ENCODE data around the gene TMEM61.
"Not testable (repeated sequence)": the region's sequence is repeated elsewhere in the genome, so short reads cannot be mapped to it uniquely, and the experiment has no call there.

TMEM61 gene

GRCh38 chr1:54953846-54954245 is 26.6 kb upstream of the TMEM61 start:
- H3K9me3 ChIP-seq (ENCODE audit: low read depth, low read length) = no peaks in the 10 kb centered on the region
- TF ChIP-seq EZH2 (IDR thresholded peaks at IDR 0.05) = no peak
- TF ChIP-seq FOXP2 (optimal IDR thresholded peaks at IDR 0.05; ENCODE audit: control extremely low read depth, extremely low read length, insufficient read depth) = no peak
- no peak for TF ChIP-seq POLR2AphosphoS5 (IDR thresholded peaks at IDR 0.05; ENCODE audit: borderline replicate concordance, low read depth, low read length)
- H3K36me3 ChIP-seq (ENCODE audit: insufficient read depth, low read length) = no peaks in the 10 kb centered on the region
- no peak for DNase-seq (ENCODE audit: low read depth, low spot score)
- no peak overlapping the region for H3K9ac ChIP-seq (ENCODE audit: insufficient read length)
- no peak overlapping the region for H3K27ac ChIP-seq
- no peak overlapping the region for H3K4me3 ChIP-seq

- Histone ChIP-seq H3K9me3 (ENCODE audit: low read depth, low read length) (no peaks in the 10 kb centered on the region), H3K36me3 (ENCODE audit: insufficient read depth, low read length) (no peaks in the 10 kb centered on the region), H3K9ac (ENCODE audit: insufficient read length) (no peak overlapping the region), H3K4me3 (no peak overlapping the region), H3K27ac (no peak overlapping the region)
- no peak for DNase-seq (ENCODE audit: low read depth, low spot score)
- no peak for TF ChIP-seq FOXP2 (optimal IDR thresholded peaks at IDR 0.05; ENCODE audit: control extremely low read depth, extremely low read length, insufficient read depth)
- TF ChIP-seq POLR2AphosphoS5 (IDR thresholded peaks at IDR 0.05; ENCODE audit: borderline replicate concordance, low read depth, low read length) = no peak
- no peak for TF ChIP-seq EZH2 (IDR thresholded peaks at IDR 0.05)
Observed at GRCh38 chr1:54955359-54955758, 25.1 kb upstream of the TMEM61 start.

GRCh38 chr1:54956726-54957125 is 23.7 kb upstream of the TMEM61 start:
- no peak overlapping the region for H3K9ac ChIP-seq (ENCODE audit: insufficient read length)
- no peaks in the 10 kb centered on the region for H3K36me3 ChIP-seq (ENCODE audit: insufficient read depth, low read length)
- H3K9me3 ChIP-seq (ENCODE audit: low read depth, low read length) = no peaks in the 10 kb centered on the region
- no peak for DNase-seq (ENCODE audit: low read depth, low spot score)
- TF ChIP-seq POLR2AphosphoS5 (IDR thresholded peaks at IDR 0.05; ENCODE audit: borderline replicate concordance, low read depth, low read length) (no peak), FOXP2 (optimal IDR thresholded peaks at IDR 0.05; ENCODE audit: control extremely low read depth, extremely low read length, insufficient read depth) (no peak)
- H3K4me3 ChIP-seq = no peak overlapping the region
- H3K27ac ChIP-seq = no peak overlapping the region

GRCh38 chr1:54959241-54959640 is 21.2 kb upstream of the TMEM61 start:
- TF ChIP-seq FOXP2 (optimal IDR thresholded peaks at IDR 0.05; ENCODE audit: control extremely low read depth, extremely low read length, insufficient read depth) = no peak
- no peak for TF ChIP-seq EZH2 (IDR thresholded peaks at IDR 0.05)
- TF ChIP-seq POLR2AphosphoS5 (IDR thresholded peaks at IDR 0.05; ENCODE audit: borderline replicate concordance, low read depth, low read length) = no peak
- Histone ChIP-seq H3K27ac (no peak overlapping the region), H3K9me3 (ENCODE audit: low read depth, low read length) (no peaks in the 10 kb centered on the region), H3K9ac (ENCODE audit: insufficient read length) (no peak overlapping the region), H3K36me3 (ENCODE audit: insufficient read depth, low read length) (no peaks in the 10 kb centered on the region), H3K4me3 (no peak overlapping the region)
- DNase-seq (ENCODE audit: low read depth, low spot score) = no peak

- no peak overlapping the region for H3K9ac ChIP-seq (ENCODE audit: insufficient read length)
- no peak for TF ChIP-seq POLR2AphosphoS5 (IDR thresholded peaks at IDR 0.05; ENCODE audit: borderline replicate concordance, low read depth, low read length)
- TF ChIP-seq FOXP2 (optimal IDR thresholded peaks at IDR 0.05; ENCODE audit: control extremely low read depth, extremely low read length, insufficient read depth) = no peak
- no peak for TF ChIP-seq EZH2 (IDR thresholded peaks at IDR 0.05)
- H3K27ac ChIP-seq = no peak overlapping the region
- H3K4me3 ChIP-seq = no peak overlapping the region
- H3K9me3 ChIP-seq (ENCODE audit: low read depth, low read length) = no peaks in the 10 kb centered on the region
- H3K36me3 ChIP-seq (ENCODE audit: insufficient read depth, low read length) = no peaks in the 10 kb centered on the region
- no peak for DNase-seq (ENCODE audit: low read depth, low spot score)
Observed at GRCh38 chr1:54962612-54963395, 17.6 kb upstream of the TMEM61 start.

- H3K9me3 ChIP-seq (ENCODE audit: low read depth, low read length); H3K27ac ChIP-seq; H3K9ac ChIP-seq (ENCODE audit: insufficient read length); DNase-seq (ENCODE audit: low read depth, low spot score); H3K4me3 ChIP-seq; H3K36me3 ChIP-seq (ENCODE audit: insufficient read depth, low read length): not testable (repeated sequence)
Observed at GRCh38 chr1:54963829-54964228, 16.6 kb upstream of the TMEM61 start.

- Histone ChIP-seq H3K9ac (ENCODE audit: insufficient read length) (no peak overlapping the region), H3K4me3 (no peak overlapping the region), H3K27ac (no peak overlapping the region), H3K9me3 (ENCODE audit: low read depth, low read length) (no peaks in the 10 kb centered on the region), H3K36me3 (ENCODE audit: insufficient read depth, low read length) (no peaks in the 10 kb centered on the region)
- TF ChIP-seq POLR2AphosphoS5 (IDR thresholded peaks at IDR 0.05; ENCODE audit: borderline replicate concordance, low read depth, low read length) (no peak), EZH2 (IDR thresholded peaks at IDR 0.05) (no peak), FOXP2 (optimal IDR thresholded peaks at IDR 0.05; ENCODE audit: control extremely low read depth, extremely low read length, insufficient read depth) (no peak)
- DNase-seq (ENCODE audit: low read depth, low spot score) = peak; percentile 37
Observed at GRCh38 chr1:54965624-54966340, 14.6 kb upstream of the TMEM61 start.

GRCh38 chr1:54967372-54967771 is 13.1 kb upstream of the TMEM61 start:
- Histone ChIP-seq H3K36me3 (ENCODE audit: insufficient read depth, low read length) (no peaks in the 10 kb centered on the region), H3K9me3 (ENCODE audit: low read depth, low read length) (no peaks in the 10 kb centered on the region), H3K4me3 (no peak overlapping the region), H3K27ac (no peak overlapping the region), H3K9ac (ENCODE audit: insufficient read length) (no peak overlapping the region)
- no peak for DNase-seq (ENCODE audit: low read depth, low spot score)
- no peak for TF ChIP-seq EZH2 (IDR thresholded peaks at IDR 0.05)

- TF ChIP-seq POLR2AphosphoS5 (IDR thresholded peaks at IDR 0.05; ENCODE audit: borderline replicate concordance, low read depth, low read length) = no peak
- no peak for TF ChIP-seq FOXP2 (optimal IDR thresholded peaks at IDR 0.05; ENCODE audit: control extremely low read depth, extremely low read length, insufficient read depth)
- no peak for TF ChIP-seq EZH2 (IDR thresholded peaks at IDR 0.05)
- no peak overlapping the region for H3K9ac ChIP-seq (ENCODE audit: insufficient read length)
- no peak overlapping the region for H3K27ac ChIP-seq
- H3K4me3 ChIP-seq = no peak overlapping the region
- DNase-seq (ENCODE audit: low read depth, low spot score) = no peak
- no peaks in the 10 kb centered on the region for H3K36me3 ChIP-seq (ENCODE audit: insufficient read depth, low read length)
- no peaks in the 10 kb centered on the region for H3K9me3 ChIP-seq (ENCODE audit: low read depth, low read length)
Observed at GRCh38 chr1:54968551-54968950, 11.9 kb upstream of the TMEM61 start.
